Activated effector memory CD4-positive, alpha-beta T cell treated with anti-CD3 and anti-CD28 coated beads, Interleukin-2, amount 50 U/mL, for 16 hours (primary cell): ENCODE measurements around the gene C17orf50.
A peak's percentile ranks its signal among the peaks of the same experiment; 100 is the strongest.

Source experiments
- DNase-seq: peaks from one replicate; pipeline ENCODE4 v3.0.0-alpha.2; 2020

C17orf50 gene

GRCh38 chr17:35757243-35757642, 3.4 kb upstream of the C17orf50 start:
- no peak for DNase-seq

GRCh38 chr17:35761601-35762000, 914 bp downstream of the C17orf50 start:
- no peak for DNase-seq

GRCh38 chr17:35763767-35764122, 3.1 kb downstream of the C17orf50 start:
- DNase-seq: no peak

DNA sequence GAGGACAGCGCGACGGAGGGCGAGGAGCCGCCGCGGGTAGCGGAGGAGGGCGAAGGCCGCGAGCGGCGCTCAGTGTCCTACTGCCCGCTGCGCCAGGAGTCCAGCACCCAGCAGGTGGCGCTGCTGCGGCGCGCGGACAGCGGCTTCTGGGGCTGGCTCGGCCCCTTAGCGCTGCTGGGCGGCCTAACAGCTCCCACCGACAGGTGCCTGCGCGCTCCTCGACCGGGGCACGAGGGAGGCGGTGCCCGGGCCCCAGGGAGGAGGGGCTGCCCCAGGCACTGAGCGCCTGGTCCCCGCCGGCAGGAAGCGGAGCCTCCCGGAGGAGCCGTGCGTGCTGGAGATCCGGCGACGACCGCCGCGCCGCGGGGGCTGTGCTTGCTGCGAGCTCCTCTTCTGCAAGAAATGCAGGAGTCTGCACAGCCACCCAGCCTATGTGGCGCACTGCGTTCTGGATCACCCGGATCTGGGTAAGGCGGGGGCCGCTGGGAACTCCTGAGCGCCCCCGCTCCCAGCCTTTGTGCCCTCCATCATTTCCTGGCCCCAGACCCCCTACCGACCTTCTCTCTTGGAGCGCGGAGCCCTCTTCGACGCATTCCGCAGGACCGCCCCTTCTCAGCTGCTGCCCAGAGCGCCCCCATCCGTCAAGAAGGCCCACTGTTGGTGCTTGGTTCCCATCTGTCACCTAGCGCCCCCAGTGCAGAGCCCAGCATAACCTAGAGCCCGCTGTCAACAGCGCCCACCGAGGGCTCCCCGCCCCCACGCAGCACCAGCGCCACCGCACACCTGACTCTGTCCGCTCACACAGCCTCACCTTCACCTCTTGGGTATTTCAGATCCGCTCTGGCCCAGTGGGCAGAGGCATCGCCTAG, 3.7 kb downstream of the C17orf50 start:
- peak; percentile 95 for DNase-seq

DNA sequence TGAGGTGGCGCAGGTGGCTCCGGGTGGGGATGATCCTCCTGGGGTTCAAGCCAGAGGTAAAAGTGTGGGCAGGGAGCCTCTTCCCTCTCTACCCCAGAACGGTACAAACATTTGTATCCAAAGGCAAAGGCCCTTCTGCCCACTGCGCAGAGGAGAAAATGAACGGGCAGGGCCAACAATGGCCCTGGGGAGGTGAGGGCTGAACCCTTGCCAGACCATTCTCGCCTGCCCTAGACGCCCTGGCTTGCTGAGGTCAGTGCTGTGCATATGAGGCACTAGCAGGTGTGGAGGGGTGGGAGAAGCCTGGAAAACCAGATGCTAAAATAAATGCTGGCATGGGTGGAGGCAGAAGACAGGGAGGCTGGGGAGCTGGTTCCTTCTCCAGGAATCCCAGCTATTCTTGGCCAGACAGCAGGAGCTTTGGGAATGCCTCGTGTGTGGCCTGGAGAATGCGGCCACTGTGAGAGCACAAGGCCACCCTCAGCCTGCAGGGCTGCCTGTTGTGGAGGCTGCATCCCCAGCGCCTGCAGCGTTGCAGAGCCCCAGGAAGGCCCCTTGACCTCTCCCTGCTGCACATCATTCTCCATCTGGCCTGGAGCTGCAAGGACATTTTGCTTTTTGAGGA, 4.5 kb downstream of the C17orf50 start:
- no peak for DNase-seq

DNA sequence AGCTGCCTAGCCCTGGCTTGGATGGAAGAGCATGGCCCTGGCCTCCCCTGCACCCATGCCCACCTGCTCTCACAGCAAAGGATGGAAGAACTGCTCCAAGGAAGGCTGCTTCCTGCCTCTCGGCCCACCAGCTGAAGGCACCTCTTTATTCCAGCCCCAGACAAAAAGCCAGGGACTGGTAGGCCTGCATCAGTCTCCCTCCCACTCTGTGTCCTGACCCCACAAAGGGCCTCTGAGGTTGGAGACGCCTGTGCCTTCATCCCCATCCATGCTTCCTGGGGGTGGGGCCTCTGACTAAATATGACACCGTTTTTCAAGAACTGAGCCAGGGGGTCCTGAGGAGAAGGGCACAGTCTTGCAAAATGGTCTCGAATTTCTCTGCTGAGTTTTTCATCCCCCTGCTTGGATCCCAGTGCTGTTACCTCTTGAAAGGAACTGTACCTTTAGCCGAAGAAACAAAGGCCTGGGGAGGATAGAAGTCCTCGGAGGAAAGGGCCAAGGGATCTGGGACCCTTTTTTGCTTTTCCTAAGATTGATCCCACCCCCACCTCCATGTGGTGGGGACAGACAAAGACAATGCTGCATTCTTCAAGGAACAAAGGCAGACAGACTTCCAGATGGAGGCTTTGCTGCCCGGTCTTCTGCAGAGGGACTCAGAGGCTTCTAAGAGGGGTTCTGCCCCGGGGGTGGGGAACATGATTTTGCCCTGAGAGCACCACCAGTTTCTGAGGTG, 5.2 kb downstream of the C17orf50 start:
- no peak for DNase-seq

GRCh38 chr17:35766489-35766877, 5.8 kb downstream of the C17orf50 start:
- no peak for DNase-seq

DNA sequence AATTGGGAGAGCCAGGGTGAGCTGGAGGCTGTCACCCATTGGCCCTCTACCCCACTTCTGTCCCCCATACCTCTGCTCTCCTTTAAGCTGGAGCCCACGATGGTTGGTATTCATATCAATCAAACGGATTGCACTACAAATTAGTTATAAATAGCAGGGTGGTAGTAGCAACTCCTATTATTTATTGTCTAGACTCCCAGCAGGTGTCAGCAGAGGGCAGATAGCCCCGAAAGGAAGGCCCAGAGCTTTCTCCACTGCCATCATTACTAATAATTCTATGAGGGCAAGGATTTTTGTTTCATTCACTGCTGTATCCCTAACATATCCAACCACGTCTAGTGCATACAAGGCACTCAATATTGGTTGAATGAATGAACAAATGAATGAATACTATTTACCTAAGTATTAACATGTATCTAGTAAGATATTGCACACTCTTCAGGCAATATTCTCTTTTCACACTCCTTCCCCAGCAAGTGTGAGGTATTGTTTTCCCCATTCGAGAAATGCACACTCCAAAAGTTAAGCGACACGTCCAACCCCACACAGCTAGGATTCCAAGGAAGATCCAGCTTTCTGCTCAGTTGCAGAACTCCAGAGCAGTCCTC, 6.3 kb downstream of the C17orf50 start:
- no peak for DNase-seq

DNA sequence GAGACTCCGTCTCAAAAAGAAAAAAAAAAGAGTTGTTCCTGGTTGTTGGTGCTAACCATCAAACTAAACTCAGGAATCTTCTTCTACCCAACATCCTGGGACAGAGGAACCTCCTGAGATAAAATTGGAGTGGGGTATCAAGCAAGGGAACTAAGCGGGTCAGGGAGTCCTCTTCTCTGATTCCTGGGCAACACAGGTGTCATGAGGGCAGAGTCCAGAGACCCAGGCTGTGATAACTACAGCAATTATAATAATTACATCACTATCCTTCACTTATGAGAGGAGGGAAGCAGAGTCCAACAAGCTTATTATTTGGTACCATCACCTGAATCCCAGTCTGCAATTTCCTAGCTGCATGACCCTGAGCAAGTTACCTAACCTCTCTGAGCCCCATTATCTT, 8.1 kb downstream of the C17orf50 start:
- DNase-seq: no peak

DNA sequence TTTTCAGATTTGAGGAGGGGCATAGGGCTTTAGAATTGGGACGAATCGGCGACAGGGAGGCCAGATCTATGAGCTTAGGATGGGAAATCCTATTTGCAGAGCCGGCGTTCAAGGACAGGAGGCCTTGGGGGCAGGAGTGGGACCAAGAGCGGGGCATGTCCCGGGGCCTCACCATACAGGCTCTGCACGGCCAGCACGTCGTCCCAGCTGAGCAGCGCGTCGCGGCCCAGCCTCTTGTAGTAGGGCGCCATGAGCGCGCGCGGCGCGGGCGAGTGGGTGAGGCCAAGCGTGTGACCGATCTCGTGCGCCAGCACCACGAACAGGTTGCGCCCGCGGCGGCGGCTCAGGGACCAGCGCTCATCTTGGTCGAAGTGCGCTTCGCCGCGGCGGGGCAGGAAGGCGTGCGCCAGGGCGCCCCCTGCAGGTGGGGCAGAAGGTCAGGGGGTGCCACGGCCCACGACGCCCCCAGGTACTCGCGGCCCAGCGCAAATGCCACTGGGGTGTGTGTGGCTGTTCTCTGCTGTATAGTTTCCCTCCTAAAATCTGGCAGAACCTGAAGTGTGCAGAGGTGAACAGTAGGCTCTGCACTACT, 9.3 kb downstream of the C17orf50 start:
- DNase-seq: no peak

GRCh38 chr17:35773129-35773528, 12.4 kb downstream of the C17orf50 start:
- no peak for DNase-seq

DNA sequence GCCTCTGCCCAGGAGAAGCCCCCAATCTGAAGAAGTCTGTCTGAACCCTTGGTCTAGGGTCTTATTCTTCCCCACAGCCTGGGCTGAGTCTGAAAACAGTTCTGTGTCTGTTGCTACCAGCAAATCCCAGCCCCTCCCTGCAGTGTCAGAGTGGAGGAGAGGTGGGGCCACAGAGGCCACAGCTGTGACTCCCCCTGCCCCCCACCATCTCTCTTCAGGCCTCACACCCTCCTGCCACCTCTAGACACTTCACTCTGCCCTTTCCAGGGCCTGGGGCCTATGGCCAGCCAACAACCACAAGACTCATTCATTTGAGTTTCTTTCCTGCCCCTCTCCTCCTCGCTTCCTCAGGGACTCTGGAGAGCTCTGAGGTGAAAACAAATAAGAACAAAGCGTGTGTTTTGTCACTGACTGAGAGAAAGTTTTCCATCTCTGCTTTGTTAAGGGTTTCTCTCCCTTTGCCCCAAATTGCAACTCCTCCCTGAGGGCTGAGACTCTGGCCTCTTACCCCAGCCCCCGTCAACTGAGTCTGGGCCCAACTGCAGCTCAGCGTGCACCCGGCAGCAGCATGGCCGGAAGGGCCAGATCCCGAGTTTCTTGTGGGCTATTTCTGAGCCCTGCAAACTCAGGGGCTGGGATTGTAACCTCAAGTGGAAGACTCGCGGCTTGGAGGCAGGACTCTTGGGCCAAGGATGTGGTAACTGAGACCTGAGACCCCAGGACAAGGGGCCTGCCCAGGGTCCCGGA, 13.2 kb downstream of the C17orf50 start:
- DNase-seq: no peak

DNA sequence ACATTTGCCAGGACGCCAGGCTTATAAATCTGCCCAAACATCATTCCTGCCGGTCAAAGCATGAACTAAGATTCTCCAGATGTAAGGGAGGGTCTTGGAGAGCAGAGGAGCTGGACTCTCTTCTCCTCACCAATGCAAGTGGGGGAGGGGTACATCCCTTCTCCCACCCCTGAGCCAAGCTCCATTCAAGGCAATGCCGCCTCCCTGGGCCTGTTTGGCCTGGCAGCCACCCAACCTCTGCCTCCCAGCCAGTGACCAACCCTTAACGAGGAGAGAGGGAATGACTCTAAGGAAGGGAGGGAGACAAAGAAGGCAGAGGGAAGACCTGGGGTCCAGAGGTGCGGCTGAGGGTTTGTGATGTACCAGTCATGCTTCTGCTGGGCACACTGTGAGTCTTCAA, 13.8 kb downstream of the C17orf50 start:
- no peak for DNase-seq

DNA sequence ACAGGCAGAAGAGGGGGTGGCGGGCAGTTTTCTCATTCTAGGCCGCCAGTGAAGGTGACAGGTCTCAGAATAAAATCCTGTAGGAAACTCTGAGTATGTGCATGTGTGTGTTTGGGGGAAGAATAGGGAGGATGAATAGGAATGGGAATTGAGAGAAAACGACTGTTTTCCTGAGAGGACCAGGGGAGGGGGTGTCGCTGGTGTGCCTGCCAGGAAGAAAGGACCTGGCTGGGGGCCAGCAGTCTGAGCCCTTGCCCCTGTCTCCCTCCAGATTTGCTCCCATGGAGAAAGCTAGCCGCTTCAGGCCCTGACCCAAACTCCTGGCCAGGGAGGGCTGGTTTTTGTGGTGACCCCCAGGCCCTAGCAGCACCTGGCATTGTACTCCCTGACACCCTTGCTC, 14.4 kb downstream of the C17orf50 start:
- no peak for DNase-seq

- no peak for DNase-seq
Observed at GRCh38 chr17:35775583-35775982, 14.9 kb downstream of the C17orf50 start.

- no peak for DNase-seq
Observed at GRCh38 chr17:35778641-35779196, 18.0 kb downstream of the C17orf50 start.

DNA sequence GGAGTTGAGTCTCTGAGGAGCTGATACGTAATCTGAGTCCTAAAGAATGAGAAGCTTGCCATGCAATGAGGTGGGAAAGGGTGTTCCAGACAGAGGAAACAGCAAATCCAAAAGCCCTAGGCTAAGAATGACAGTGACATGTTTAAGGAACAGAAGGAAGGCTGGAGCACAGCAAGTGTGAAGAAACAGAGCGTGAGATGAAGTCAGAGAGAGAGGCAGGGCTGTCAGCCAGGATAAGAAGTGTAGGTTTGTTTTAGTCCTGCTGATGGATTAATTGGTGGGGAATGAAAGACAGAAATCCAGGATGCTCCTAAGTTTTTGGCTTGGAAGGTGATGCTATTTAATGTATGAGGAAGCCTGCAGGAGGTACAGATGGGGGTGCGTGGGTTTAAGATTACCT, 20.3 kb downstream of the C17orf50 start:
- DNase-seq: no peak

DNA sequence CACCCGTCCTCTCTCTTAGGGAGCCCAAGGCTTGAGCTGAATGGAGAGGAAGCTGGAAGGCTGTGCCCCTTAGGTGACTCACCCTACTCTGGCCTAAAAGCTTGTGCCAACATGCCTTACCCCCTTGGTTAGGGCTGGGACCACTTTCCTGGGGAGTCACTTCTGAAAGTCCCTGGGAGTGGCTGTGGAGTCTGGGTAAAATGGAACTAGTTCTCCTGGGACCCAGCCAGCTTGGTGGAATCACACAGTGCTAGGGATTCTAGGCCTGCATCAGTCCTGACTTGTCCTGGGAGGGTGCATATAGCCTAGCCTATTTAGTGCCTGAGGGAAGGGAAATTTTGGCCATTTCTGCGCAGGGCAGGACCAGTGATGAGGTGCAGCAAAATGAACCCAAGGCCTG, 24.2 kb downstream of the C17orf50 start:
- no peak for DNase-seq

GRCh38 chr17:35786941-35787432, 26.3 kb downstream of the C17orf50 start:
- DNase-seq: no peak

GRCh38 chr17:35788477-35789368, 28.0 kb downstream of the C17orf50 start:
- no peak for DNase-seq

GRCh38 chr17:35790841-35791240, 30.2 kb downstream of the C17orf50 start:
- no peak for DNase-seq
